ENCODE data around the gene PPP6C. TPM values are rescaled to one million over a fixed set of nuclear protein-coding genes. Genes with fewer than 3 reads are reported as not detected.

The PPP6C gene
- total RNA-seq, 1 experiment from 2014 or later = 50.8 TPM

GRCh38 chr9:125099816-125100215 lies 89.8 kb downstream of the PPP6C start:
- ChIA-PET CTCF (no interaction called here), POLR2A (ENCODE audit: low non-redundant PET) (no interaction called here)
- H3K36me3 ChIP-seq (ENCODE audit: insufficient read depth, low read length, poor library complexity, severe bottlenecking) = no peaks in the 10 kb centered on the region
- H3K4me3 ChIP-seq (ENCODE audit: low read depth, low read length, poor library complexity, severe bottlenecking) = no peak overlapping the region
- intact Hi-C loops (cut with micrococcal nuclease; ENCODE audit: unreplicated experiment) = no loop called here
- DNase-seq (ENCODE audit: low spot score) = no peak
- H3K4me1 ChIP-seq (ENCODE audit: insufficient read depth, low read length, poor library complexity, severe bottlenecking) = peaks cover 10% of the 10 kb centered on the region
- TF ChIP-seq, protein P1, sequence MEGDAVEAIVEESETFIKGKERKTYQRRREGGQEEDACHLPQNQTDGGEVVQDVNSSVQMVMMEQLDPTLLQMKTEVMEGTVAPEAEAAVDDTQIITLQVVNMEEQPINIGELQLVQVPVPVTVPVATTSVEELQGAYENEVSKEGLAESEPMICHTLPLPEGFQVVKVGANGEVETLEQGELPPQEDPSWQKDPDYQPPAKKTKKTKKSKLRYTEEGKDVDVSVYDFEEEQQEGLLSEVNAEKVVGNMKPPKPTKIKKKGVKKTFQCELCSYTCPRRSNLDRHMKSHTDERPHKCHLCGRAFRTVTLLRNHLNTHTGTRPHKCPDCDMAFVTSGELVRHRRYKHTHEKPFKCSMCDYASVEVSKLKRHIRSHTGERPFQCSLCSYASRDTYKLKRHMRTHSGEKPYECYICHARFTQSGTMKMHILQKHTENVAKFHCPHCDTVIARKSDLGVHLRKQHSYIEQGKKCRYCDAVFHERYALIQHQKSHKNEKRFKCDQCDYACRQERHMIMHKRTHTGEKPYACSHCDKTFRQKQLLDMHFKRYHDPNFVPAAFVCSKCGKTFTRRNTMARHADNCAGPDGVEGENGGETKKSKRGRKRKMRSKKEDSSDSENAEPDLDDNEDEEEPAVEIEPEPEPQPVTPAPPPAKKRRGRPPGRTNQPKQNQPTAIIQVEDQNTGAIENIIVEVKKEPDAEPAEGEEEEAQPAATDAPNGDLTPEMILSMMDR (conservative IDR thresholded peaks at IDR 0.05; ENCODE audit: low read depth, low read length) = no peak
- TF ChIP-seq EZH2 (IDR thresholded peaks at IDR 0.05; ENCODE audit: borderline replicate concordance, low read depth, low read length, poor library complexity, severe bottlenecking) = no peak
- H3K27me3 ChIP-seq (replicated peaks; ENCODE audit: insufficient read depth, low read depth, low read length, poor library complexity) = no peaks in the 10 kb centered on the region
- no peak overlapping the region for H3K27ac ChIP-seq (ENCODE audit: low read depth, low read length, poor library complexity, severe bottlenecking)
- H3K9me3 ChIP-seq (ENCODE audit: low read depth, low read length, poor library complexity, severe bottlenecking) = peaks cover 5% of the 10 kb centered on the region
- BruUV-seq (replicated peaks) = no TSS peak

Other genes with a start within 250 kb of the PPP6C start
- gene GOLGA1, start 248.7 kb downstream of the PPP6C start, total RNA-seq (2021) = 21.7 and 23.9 TPM in 2 replicates
- gene SCAI, start 46.3 kb downstream of the PPP6C start, total RNA-seq (2021) = 14.1 and 15.1 TPM in 2 replicates
- gene RABEPK, start 10.7 kb upstream of the PPP6C start, total RNA-seq (2021) = 32.7 and 43.6 TPM in 2 replicates
- gene HSPA5, start 51.5 kb upstream of the PPP6C start, total RNA-seq (2021) = 260 and 290 TPM in 2 replicates
- gene GAPVD1, start 72.0 kb upstream of the PPP6C start, total RNA-seq (2021) = 55.3 and 58.2 TPM in 2 replicates

Measured in A673 (cell line).